Measurements from ENCODE around the gene SH3RF3.
A peak's percentile ranks its signal among the peaks of the same experiment; 100 is the strongest.

SH3RF3 gene

DNA sequence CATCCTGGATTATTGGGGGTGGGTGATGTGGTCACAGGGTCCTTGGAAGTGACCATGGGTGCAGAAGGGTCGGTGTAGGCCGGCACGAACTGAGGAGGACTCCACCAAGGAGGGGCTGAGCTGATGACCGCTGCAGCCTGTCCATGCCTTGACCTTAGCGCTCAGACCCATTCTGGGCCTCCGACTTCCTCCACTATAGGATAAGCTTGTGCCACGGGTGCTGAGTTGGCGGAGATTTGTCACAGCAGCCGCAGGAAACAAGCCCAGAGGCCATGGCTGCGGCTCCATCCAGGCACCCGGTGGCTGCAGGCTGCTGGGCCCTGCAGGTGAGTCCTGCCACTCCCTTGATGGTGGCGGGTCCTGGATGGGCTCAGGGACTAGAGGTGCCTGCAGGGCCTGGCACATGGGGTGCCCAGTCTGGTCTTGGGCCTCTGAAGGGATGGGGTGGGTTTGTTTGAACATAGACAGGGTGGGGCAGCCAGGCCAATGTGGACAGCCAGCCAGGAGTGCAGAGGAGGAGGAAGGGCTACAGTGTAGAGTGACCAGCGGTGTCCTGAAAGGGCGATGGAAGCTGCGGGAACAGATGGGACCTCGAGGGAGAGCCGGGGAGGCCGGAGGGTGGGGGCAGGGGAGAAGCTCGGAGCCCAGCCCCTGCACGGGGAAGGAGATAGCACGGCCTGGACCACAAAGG, 400.0 kb downstream of the SH3RF3 start:
- no peak for TF ChIP-seq CTCF (IDR thresholded peaks at IDR 0.05)
- no peak overlapping the region for H3K27ac ChIP-seq
- DNase-seq (ENCODE audit: low spot score): peak; percentile 58

DNA sequence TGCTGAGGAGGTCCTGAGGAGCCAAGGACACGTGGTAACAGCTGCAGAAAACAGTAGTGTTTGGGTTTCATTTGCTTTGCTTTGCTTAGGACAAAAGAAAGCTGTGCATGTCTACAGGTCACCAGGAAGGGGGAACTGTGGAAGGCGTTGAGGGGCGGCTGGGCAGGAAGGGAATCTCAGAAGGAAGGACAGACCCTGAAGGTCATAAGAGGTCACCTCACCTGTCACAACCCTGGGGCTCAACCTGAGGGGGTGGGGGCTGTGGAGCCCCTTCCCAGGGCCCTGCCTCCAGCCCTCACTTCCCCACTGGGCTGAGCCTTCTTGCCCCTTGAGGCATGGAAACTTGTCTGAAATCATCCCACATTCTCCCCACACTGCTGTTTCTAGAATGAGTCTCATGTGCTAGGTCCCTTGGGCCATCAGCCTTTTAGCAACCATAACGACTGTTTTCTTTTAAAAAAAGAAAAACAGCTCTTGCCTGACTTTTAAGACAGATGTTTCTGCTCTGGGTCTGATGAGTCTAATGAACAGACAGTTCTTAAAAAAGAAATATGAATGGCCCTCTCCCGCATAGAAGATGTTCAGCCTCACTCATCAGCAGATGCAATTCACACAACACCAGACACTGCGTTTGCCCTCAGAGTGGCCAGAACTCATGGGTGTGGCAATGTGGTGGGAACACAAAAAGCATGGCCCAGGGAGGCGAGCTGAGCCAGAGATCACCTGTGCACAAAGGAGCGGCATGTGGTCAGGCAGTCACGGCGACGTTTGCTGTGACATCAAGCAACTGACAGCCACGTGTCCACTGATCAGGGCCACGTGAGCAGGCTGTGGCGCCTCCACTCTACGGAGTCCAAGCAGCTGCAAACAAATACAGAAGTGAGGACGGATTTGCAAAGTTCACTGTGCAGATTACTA, 400.8 kb downstream of the SH3RF3 start:
- DNase-seq (ENCODE audit: low spot score): peak; percentile 64
- Histone ChIP-seq H3K4me3 (no peak overlapping the region), H3K27ac (no peak overlapping the region)
- TF ChIP-seq CTCF (IDR thresholded peaks at IDR 0.05): no peak

More for the DNA sequence above, 400.0 kb downstream of the SH3RF3 start:
- H3K4me3 ChIP-seq: no peak overlapping the region

- peak; percentile 62 for DNase-seq (ENCODE audit: low spot score)
- no peak overlapping the region for H3K27ac ChIP-seq
- no peak overlapping the region for H3K4me3 ChIP-seq
- TF ChIP-seq CTCF (IDR thresholded peaks at IDR 0.05): no peak
Observed at GRCh38 chr2:109530712-109531111, 401.7 kb downstream of the SH3RF3 start.

GRCh38 chr2:109531221-109531620, 402.2 kb downstream of the SH3RF3 start:
- peak; percentile 55 for DNase-seq (ENCODE audit: low spot score)
- TF ChIP-seq CTCF (IDR thresholded peaks at IDR 0.05): no peak
- Histone ChIP-seq H3K4me3 (no peak overlapping the region), H3K27ac (no peak overlapping the region)

- no peak overlapping the region for H3K27ac ChIP-seq
- no peak for TF ChIP-seq CTCF (IDR thresholded peaks at IDR 0.05)
- peak; percentile 28 for DNase-seq (ENCODE audit: low spot score)
- no peak overlapping the region for H3K4me3 ChIP-seq
Observed at GRCh38 chr2:109531896-109532727, 403.1 kb downstream of the SH3RF3 start.

- TF ChIP-seq CTCF (IDR thresholded peaks at IDR 0.05): no peak
- Histone ChIP-seq H3K27ac (no peak overlapping the region), H3K4me3 (no peak overlapping the region)
- peak; percentile 47 for DNase-seq (ENCODE audit: low spot score)
Observed at GRCh38 chr2:109532728-109533076, 403.7 kb downstream of the SH3RF3 start.
